Measurements from ENCODE around the gene ARID3B.
"Not testable (repeated sequence)": the region's sequence is repeated elsewhere in the genome, so short reads cannot be mapped to it uniquely, and the experiment has no call there.

ARID3B gene

GRCh38 chr15:74625693-74626092 is 84.7 kb downstream of the ARID3B start:
- no peak for DNase-seq

DNA sequence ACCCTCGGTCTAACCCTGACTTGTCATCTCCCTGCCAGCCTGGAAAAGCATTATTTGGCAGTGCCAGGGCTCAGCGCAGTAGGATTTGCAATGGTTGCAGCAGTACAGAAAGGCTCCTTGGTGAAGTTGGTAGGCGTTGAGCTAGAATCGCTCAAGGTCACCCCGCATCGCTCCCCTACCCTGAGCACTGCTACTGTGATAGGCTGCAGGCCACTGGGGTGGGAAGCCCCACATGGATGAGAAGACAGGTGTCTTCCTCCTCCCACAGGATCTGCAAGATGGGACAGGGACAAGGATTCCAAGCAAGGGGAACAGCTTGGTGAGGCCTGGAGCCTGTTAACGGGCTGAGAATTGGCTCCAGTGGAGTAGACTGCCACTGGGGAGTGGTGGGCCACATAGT is 85.3 kb downstream of the ARID3B start:
- DNase-seq, result no peak

DNA sequence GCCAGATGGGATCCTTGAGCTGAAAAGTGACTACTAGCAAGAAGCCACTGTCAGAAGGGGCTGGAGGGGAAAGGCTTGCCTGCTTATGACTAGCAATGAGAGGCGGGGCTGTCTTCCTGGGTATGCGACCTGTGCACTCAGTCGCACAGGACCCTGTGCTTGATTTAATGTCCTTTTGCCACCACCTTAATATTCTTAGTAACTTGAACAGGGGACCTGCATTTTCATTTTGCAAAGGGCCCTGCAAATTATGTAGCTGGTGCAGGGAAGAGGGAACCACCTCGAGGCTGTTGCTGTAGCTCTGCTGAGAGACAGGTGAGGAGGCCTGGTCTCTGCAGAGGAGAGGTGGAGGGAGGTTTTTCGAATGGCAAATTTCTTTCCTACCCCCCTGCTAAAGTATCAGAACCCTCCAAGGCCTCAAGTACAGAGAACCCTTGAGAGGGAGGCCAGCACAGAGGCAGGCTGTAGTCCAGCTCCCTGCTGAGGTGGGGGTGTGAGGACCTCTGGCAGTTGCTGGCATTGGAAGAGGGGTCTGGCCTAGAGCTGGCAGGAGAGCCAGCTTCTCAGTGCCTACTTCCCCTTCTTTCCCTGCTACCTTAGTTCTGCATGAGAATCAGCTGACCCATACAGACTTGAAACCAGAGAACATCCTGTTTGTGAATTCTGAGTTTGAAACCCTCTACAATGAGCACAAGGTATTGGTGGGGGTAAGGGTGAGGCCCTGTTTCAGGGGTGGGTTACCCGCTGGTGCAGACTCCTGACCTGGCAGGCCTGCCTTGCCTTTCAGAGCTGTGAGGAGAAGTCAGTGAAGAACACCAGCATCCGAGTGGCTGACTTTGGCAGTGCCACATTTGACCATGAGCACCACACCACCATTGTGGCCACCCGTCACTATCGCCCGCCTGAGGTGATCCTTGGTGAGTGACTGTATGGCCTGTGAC is 86.0 kb downstream of the ARID3B start:
- DNase-seq, result no peak

DNA sequence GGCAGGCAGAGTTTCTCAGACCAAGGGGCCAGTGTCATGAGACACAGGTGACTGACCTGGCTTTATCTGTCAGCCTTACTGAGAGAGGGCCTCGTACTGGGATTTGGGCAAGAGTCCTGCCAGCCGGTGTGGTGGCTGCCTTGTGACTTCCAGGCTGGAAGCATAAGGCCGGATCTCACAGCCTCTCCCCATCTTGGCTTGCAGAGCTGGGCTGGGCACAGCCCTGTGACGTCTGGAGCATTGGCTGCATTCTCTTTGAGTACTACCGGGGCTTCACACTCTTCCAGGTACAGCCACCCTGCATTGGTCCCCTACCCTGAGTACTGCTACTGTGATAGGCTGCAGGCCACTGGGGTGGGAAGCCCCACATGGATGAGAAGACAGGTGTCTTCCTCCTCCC is 86.7 kb downstream of the ARID3B start:
- no peak for DNase-seq

DNA sequence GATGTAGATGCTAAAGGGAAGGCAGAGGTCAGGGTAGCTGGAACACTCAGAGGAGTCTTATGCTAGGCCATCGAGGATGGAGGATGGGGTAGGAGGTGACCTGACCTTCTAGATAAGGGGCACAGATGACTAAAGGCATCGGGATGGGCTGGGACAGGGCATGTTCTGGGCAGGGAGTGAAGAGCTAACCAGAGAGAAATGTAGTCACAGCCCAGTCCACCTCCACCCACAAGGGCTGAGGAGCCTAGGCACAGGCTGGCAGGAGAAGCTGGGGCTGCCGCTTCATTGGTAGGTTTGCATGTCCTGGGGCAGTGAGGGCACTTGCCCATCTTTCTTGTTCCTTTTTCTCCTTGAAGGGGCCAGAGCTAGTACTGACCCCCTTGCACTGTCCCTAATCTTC is 87.2 kb downstream of the ARID3B start:
- DNase-seq, result no peak

- no peak for DNase-seq
These were observed 87.9 kb downstream of the ARID3B start for GRCh38 chr15:74628949-74629348.

DNA sequence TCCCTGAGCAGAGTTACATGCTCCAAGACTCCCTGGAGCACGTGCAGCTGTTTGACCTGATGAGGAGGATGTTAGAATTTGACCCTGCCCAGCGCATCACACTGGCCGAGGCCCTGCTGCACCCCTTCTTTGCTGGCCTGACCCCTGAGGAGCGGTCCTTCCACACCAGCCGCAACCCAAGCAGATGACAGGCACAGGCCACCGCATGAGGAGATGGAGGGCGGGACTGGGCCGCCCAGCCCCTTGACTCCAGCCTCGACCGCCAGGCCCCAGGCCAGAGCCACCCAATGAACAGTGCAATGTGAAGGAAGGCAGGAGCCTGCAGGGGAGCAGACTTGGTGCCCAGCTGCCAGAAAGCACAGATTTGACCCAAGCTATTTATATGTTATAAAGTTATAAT is 88.7 kb downstream of the ARID3B start:
- DNase-seq, result not testable (repeated sequence)

DNA sequence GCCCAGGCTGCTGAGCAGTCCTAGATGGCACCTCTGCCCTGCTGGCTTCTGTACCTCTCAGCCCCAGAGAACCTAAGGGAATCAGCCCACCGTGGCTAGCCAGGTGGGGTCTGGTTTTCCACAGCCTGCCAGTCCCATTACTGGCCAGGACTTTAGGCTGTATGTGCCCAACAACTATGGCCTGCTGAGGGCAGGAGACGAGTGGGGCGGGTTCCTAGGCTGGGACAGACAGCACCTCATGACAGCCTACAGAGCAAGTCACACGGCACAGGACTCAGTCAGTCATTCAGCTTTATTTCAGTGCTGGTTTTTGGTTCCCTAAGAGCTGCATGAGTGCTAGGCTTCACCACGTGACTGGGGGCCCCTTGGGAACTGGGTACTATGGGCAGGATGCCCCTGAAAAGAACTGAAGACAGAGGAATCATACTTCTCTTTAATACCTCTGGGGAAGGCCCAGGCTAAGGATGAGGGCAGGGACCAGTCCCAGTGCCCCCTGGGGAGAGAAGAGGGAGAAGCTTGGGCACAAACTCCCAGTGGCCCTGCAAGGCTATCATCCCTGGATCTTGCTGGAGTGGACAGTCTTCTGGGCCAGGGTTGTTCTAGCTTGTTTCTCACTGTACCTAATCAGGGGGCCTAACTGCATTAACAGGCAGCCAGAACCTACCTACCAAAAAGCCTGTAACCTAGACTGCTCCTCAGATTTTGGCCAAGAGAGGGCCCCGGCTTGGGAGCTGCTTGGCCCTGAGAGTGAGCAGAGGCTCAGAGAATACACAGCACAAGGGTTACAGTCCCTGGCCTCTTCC is 89.5 kb downstream of the ARID3B start:
- DNase-seq, result no peak

DNA sequence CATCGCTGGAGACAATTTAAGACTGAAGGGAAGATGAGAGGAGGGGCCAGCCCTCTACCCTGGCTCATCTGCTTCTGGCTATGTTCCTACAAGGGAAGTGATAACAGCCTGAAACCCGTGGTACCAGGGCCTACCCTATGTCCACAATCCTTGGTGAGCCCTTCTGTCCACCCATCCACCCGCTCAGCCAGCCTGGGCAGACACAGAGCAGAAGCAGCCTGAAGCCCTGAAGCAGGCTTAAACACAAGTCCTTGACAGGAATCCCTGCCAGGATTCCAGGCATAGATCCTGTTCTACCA is 90.0 kb downstream of the ARID3B start:
- no peak for DNase-seq

DNA sequence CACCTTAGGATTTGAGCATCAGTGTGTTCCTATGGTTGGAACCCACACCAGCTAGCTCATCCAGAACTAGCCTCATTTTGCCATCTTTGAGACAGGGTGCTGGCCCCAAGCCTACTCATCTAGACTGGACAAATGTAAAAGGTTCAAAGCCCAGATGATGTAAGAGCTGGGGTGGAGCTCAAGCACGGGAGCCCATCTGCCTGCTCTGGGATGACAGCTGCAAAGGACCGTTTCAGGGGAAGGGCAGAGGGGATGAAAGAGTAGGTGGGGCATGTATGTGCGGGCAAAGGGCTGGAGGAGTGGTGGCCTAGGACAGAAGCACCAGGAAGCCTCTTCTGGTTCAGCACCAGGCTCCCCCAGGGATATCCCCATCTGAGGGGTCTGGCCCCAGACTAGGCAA is 90.4 kb downstream of the ARID3B start:
- DNase-seq, result no peak

GRCh38 chr15:74631935-74632560 is 91.0 kb downstream of the ARID3B start:
- no peak for DNase-seq

DNA sequence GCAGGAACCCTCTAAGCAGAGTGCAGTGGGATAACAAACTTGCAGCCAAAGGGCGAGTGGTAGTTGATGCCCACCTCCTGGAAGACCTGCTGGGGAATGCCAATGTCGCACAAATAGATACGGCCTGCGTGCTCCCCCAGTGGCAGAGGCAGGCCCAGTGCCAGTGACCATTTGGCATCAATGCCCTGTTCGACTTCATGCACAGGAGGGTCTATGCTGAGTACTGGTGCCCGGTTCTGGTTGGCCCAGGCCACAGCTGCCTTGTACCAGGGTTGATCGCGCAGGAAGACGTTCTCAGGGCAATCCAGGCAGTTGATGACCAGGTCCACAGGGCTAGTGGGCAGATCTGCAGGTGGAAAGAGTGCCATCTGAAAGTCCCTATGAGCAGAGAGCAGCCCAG is 91.6 kb downstream of the ARID3B start:
- no peak for DNase-seq

DNA sequence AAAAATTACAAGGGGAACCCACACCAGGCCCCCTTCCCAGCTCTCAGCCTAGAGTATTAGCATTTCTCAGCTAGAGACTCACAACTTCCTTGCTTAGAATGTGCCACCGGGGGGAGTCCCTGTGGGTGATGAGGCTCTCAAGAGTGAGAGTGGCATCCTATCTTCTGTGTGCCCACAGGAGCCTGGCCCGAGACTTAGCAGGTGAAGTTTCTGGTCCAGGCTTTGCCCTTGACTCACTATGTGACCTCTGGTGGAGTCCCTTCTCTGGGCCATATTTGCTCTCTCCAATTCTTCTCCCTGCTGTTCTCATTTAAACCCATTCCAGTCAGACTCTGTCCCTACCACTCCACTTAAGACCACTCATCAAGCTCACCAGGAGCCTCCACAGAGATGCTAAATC is 92.8 kb downstream of the ARID3B start:
- DNase-seq, result no peak

GRCh38 chr15:74635228-74635627 is 94.2 kb downstream of the ARID3B start:
- DNase-seq, result no peak

DNA sequence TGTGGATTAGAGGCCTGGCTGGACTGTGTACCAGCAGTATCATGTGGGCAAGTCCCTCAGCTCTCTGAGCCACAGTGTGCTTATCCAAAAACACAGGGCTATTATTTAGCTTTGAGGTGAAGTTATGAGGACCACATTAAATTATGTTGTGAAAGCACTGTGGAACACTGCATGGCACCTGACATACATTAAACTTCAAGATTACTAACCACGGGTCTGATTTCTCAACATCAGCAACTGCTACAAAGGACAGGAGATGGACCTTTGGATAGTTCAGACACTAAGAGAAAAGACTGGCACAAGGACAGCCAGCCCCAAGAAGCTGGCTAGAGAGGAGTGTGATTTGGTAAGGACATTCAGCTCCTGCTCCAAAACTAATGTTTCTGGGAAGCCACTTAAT is 96.0 kb downstream of the ARID3B start:
- no peak for DNase-seq

- DNase-seq, result no peak
These were observed 100.1 kb downstream of the ARID3B start for GRCh38 chr15:74641151-74641550.

GRCh38 chr15:74642348-74642733 is 101.3 kb downstream of the ARID3B start:
- no peak for DNase-seq

DNA sequence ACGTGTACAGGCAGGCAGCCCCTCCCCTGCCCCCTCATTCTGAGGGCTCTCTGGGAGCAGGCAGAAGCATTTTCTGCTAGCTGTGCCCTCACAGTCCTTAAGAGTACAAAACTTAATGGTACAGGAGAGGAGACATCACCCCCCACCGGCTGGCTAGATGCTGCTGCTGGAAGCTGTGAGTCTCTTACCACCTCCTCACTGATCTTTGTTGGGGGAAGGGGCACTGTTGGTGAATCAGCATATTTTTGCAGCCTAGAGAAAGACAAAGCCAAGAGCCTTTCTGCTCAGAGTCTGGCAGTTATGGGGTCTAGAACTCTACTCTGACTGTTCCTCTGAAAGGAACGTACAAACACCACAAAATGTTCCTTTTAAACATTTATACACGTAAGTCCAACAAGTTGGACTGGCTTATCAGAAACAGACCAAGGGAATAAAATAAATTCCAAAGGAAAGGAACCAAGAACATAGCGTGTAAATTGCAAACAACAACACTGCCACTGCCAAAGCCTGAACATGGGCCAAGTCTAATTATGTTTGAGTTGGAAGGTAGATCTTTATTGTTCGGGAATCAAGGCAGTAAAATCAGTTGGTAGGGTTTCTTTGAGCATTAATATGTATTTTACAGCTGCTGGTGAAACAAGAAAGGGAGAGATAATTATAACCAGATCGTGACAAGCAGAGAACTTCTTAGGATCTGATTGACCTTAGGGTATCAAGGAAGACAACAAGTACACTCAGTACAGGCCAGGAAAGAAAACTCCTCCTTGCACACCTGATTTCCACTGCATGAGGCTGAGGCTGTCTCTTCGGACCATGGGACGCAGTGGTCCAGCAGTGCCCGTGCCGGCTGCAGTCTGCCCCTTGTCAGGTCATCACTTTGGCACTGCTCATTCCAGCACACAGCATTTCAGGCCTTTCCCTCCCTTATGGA is 102.0 kb downstream of the ARID3B start:
- DNase-seq, result no peak

DNA sequence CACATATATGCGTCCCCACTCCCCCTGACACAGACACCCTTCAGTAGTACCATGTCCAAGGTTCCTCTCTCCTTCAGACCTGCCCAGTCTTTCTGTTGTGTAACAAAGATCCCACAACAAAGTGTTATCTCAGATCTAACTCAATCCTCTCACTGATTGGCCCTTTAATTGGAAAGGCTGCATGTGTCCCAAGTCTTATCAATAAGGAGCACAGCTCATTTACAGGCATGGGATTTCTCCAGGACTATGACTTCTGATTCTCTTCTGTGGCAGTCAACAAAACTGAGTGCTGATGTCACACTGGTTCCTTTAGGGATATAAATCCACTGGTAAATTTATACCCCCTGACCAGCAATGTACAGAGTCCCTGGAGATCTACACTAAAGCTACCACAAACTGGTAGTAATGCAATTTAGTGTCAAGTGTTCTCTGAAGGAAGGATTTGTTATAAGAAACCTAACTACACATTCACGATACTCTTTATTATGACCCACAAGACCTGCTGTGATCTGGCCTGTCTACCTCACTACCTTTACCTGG is 102.7 kb downstream of the ARID3B start:
- DNase-seq, result no peak

GRCh38 chr15:74646480-74646879 is 105.5 kb downstream of the ARID3B start:
- no peak for DNase-seq

Data from NCI-H446 treated with DMSO at 0.1 percent for 48 hours (cell line).